K562 (cell line): Measurements from ENCODE around the gene HAO2. TPM values are rescaled to one million over a fixed set of nuclear protein-coding genes. Genes with fewer than 3 reads are reported as not detected.

Experiments used
- ATAC-seq: fragments of 200-7000 bp; cut with Tn5 transposase; 3 replicates; pipeline ENCODE4 v1.9.1; 2020; ENCODE audit warnings: moderate library complexity
- BruUV-seq: library from RNA; stranded (reverse); fragments of 400-500 nt; replicated peaks from 2 replicates; lab custom pipeline; 2021; lab: Mats Ljungman, UMichigan
- CTCF ChIA-PET: fragments of 300-600 bp; formaldehyde crosslinking; extraction: SDS; loops from one replicate; lab custom pipeline; 2021; ENCODE audit warnings: low intra/inter-chr PET ratio; lab: Yijun Ruan, JAX
- POLR2A ChIA-PET: fragments of 300-600, 350-650 bp; sonication (Branson Sonifier 250); formaldehyde crosslinking; extraction: SDS; loops from one replicate; lab custom pipeline; 2021; ENCODE audit warnings: antibody characterized with exemption, inconsistent platforms; lab: Yijun Ruan, JAX
- DNase-seq, 4 experiments: peaks; one replicate each; pipeline versions ENCODE4 v3.0.0 to v3.0.0-alpha.2; 2011 to 2018; ENCODE audit warnings: low spot score in 3 of 4, mixed read lengths in 3 of 4; ENCODE audit errors: extremely low read depth in 1 of 4
- FAIRE-seq: peaks from 2 replicates; lab custom pipeline; 2011; peaks lifted over from hg19 to GRCh38; lab: Jason Lieb, UNC
- H2AFZ ChIP-seq: 2 replicates; pipeline ENCODE4 v1.6.0; 2011; ENCODE audit warnings: low read depth, low read length, control low read depth, inconsistent platforms
- H3K27ac ChIP-seq: fragments of 200-600 bp; 3 replicates; pipeline ENCODE4 v1.8.0; 2011; ENCODE audit warnings: low read depth, mild to moderate bottlenecking, control low read depth, inconsistent platforms, low read length, moderate library complexity, mixed read lengths; ENCODE audit errors: extremely low read depth
- H3K27me3 ChIP-seq, 2 experiments: fragments of 300-600 bp in 1 of 2; 2 replicates in 1 of 2; 3 replicates in 1 of 2; pipeline versions ENCODE4 v1.6.0 to v1.8.0; 2011; ENCODE audit warnings: inconsistent platforms in 2 of 2, low read length in 2 of 2, mild to moderate bottlenecking in 1 of 2, mixed read lengths in 1 of 2, moderate library complexity in 1 of 2; ENCODE audit not compliant: control insufficient read depth in 2 of 2, insufficient read depth in 2 of 2
- H3K36me3 ChIP-seq: fragments of 300-600 bp; 3 replicates; pipeline ENCODE4 v1.8.0; 2011; ENCODE audit warnings: mild to moderate bottlenecking, low read length, inconsistent platforms; ENCODE audit not compliant: control insufficient read depth, insufficient read depth
- H3K4me1 ChIP-seq, 2 experiments: fragments of 200-600 bp in 1 of 2; replicated peaks in 1 of 2; 2 replicates in 1 of 2; 3 replicates in 1 of 2; pipeline versions ENCODE4 v1.5.1 to v1.8.0; 2011; ENCODE audit warnings: inconsistent platforms in 2 of 2, low read length in 2 of 2, mild to moderate bottlenecking in 1 of 2, mixed read lengths in 1 of 2, moderate library complexity in 1 of 2; ENCODE audit not compliant: control insufficient read depth in 2 of 2, insufficient read depth in 2 of 2
- H3K4me2 ChIP-seq: 2 replicates; pipeline ENCODE4 v1.6.1; 2011; ENCODE audit warnings: low read length, control low read depth, inconsistent platforms, mixed read lengths; ENCODE audit not compliant: insufficient read depth
- H3K4me3 ChIP-seq: fragments of 200-600 bp; sonication (generic), shearing (Covaris generic); 2 replicates; pipeline ENCODE4 v1.5.1; 2016; ENCODE audit warnings: control low read depth, inconsistent platforms
- H3K79me2 ChIP-seq: fragments of 200-600 bp; 3 replicates; pipeline ENCODE4 v1.8.0; 2011; ENCODE audit warnings: low read length, inconsistent platforms; ENCODE audit not compliant: control insufficient read depth, insufficient read depth
- H3K9ac ChIP-seq, 2 experiments: 2 replicates each; pipeline versions ENCODE4 v1.6.0 to v1.6.1; 2011; ENCODE audit warnings: low read depth in 2 of 2, low read length in 2 of 2, control low read depth in 1 of 2, inconsistent platforms in 1 of 2, mild to moderate bottlenecking in 1 of 2, mixed read lengths in 1 of 2; ENCODE audit not compliant: insufficient read depth in 1 of 2
- H3K9me1 ChIP-seq: one replicate; pipeline ENCODE4 v1.6.0; 2011; ENCODE audit warnings: inconsistent platforms, mild to moderate bottlenecking, low read length, moderate library complexity; ENCODE audit not compliant: control insufficient read depth, insufficient read depth
- H3K9me3 ChIP-seq: replicated peaks from 2 replicates; pipeline ENCODE4 v1.5.1; 2011; ENCODE audit warnings: low read depth, low read length, inconsistent platforms; ENCODE audit not compliant: control insufficient read depth, insufficient read depth
- H4K20me1 ChIP-seq: replicated peaks from 2 replicates; pipeline ENCODE4 v1.6.1; 2011; ENCODE audit warnings: low read length, inconsistent platforms, mixed read lengths; ENCODE audit not compliant: control insufficient read depth, insufficient read depth
- ATF1 ChIP-seq, 2 experiments: fragments of 450-650 bp in 1 of 2; IDR thresholded peaks; 2 replicates each; pipeline ENCODE4 v1.6.1; 2016; ENCODE audit warnings: missing compliant biosample characterization in 1 of 2, missing genetic modification characterization in 1 of 2
- ATF7 ChIP-seq: fragments of 450-650 bp; IDR thresholded peaks from 2 replicates; pipeline ENCODE4 v1.7.1; 2014; ENCODE audit warnings: mild to moderate bottlenecking, moderate library complexity
- CHD4 ChIP-seq: fragments of 200-600 bp; sonication (generic); IDR thresholded peaks from 3 replicates; pipeline ENCODE4 v1.6.1; 2012; ENCODE audit warnings: low read depth, mild to moderate bottlenecking, mixed read lengths, low read length, inconsistent platforms; ENCODE audit not compliant: insufficient read depth, insufficient replicate concordance, poor library complexity, severe bottlenecking
- GABPB1 ChIP-seq: sonication (generic); formaldehyde crosslinking; IDR thresholded peaks from 2 replicates; pipeline ENCODE4 v1.8.0; 2022; ENCODE audit warnings: mild to moderate bottlenecking, missing genetic modification reagents
- HMGXB4 ChIP-seq: sonication (generic); formaldehyde crosslinking; IDR thresholded peaks from 2 replicates; pipeline ENCODE4 v1.8.1; 2023; ENCODE audit warnings: mild to moderate bottlenecking, missing genetic modification reagents
- KAT8 ChIP-seq: fragments of 450-650 bp; IDR thresholded peaks from 2 replicates; pipeline ENCODE4 v1.6.1; 2016; ENCODE audit warnings: low read depth, mild to moderate bottlenecking
- MAFG ChIP-seq: fragments of 450-650 bp; conservative IDR thresholded peaks from 2 replicates; pipeline ENCODE4 v1.6.1; 2016; ENCODE audit warnings: missing genetic modification characterization, missing compliant biosample characterization
- NR3C1 ChIP-seq: sonication (generic); formaldehyde crosslinking; IDR thresholded peaks from 2 replicates; pipeline ENCODE4 v1.8.1; 2022; ENCODE audit warnings: missing genetic modification reagents
- RBM39 ChIP-seq: fragments of 200-400 bp; formaldehyde crosslinking; optimal IDR thresholded peaks from 2 replicates; pipeline ENCODE3; 2018; ENCODE audit warnings: low read depth, low read length
- RERE ChIP-seq: sonication (generic); formaldehyde crosslinking; IDR thresholded peaks from 2 replicates; pipeline ENCODE4 v1.8.0; 2023; ENCODE audit warnings: missing genetic modification reagents, mild to moderate bottlenecking, borderline replicate concordance
- SAP30 ChIP-seq: fragments of 200-600 bp; sonication (generic); IDR thresholded peaks from 2 replicates; pipeline ENCODE4 v1.6.1; 2012; ENCODE audit warnings: borderline replicate concordance, low read depth, mild to moderate bottlenecking, moderate library complexity, low read length, control low read depth, inconsistent platforms; ENCODE audit not compliant: insufficient read depth, poor library complexity, severe bottlenecking
- THRA ChIP-seq: fragments of 450-650 bp; IDR thresholded peaks from 2 replicates; pipeline ENCODE4 v1.6.1; 2017; ENCODE audit warnings: mild to moderate bottlenecking, moderate library complexity
- WGBS: fragments of 100-300 bp; shearing (Covaris generic); methylation state at CpG from one replicate; pipeline ENCODE4 v1.1.6; 2016; ENCODE audit warnings: low coverage, mixed read lengths; ENCODE audit not compliant: insufficient coverage; ENCODE audit errors: missing lambda C conversion rate; 5-methylcytosine and 5-hydroxymethylcytosine counted together
- in situ Hi-C: fragments of 300-500 bp; cut with MboI; formaldehyde crosslinking; loops from 4 replicates; pipeline ENCODE4 v1.15.0; 2018; ENCODE audit warnings: inconsistent platforms, mixed read lengths
- intact Hi-C: fragments of 100-400 bp; cut with micrococcal nuclease; formaldehyde crosslinking; loops from 2 replicates; pipeline ENCODE4 v1.14.2; 2022
- polyA plus RNA-seq, 8 experiments: library from polyadenylated mRNA; depleted of rRNA in 4 of 8; stranded (reverse) in 5 of 8; unstranded in 3 of 8; fragments of >200 nt; fragmentation: Nextera tagmentation in 2 of 8; fragmentation: Illumina TruSeq in 1 of 8; extraction: Ambion mirVana in 2 of 8; extraction: Trizol in 1 of 8; gene quantifications; 2 replicates each; pipeline versions ENCODE4 v1.2.1 to v1.2.3, GENCODE V29; 2011 to 2014; ENCODE audit warnings: inconsistent platforms in 1 of 8, missing spikeins in 1 of 8
- total RNA-seq, 7 experiments: library from RNA; depleted of rRNA in 6 of 7; stranded (reverse); fragments of >200 nt in 6 of 7; fragmentation: Illumina TruSeq in 2 of 7; extraction: Trizol in 2 of 7; gene quantifications; 2 replicates each; pipeline versions ENCODE4 v1.2.1 to v1.2.3, GENCODE V29; 2011 to 2021; ENCODE audit warnings: low replicate concordance in 1 of 7

Gene HAO2
- total and polyA plus RNA-seq, 9 of the 15 experiments (the other 6 are each of a cell fraction or from before 2014, with no cell fraction given), result not detected

- CTCF ChIA-PET, result no interaction called here
- no peak overlapping the region for H2AFZ ChIP-seq
Observed at GRCh38 chr1:119347858-119348257, 20.7 kb upstream of the HAO2 start.

More at GRCh38 chr1:119347858-119348257, 20.7 kb upstream of the HAO2 start:
- DNase-seq (no peak), FAIRE-seq (no peak)
- 0% methylated on average over 1 of the region's 1 CpG for WGBS
- Histone ChIP-seq H4K20me1 (no peaks in the 10 kb centered on the region), H3K79me2 (no peaks in the 10 kb centered on the region), H3K27ac (no peak overlapping the region), H3K9me3 (no peaks in the 10 kb centered on the region)
- in situ Hi-C loops, result no loop called here
- TF ChIP-seq MAFG (tag), result no peak
- no peak for TF ChIP-seq THRA
- TF ChIP-seq GABPB1 (CRISPR knock-in tag), result no peak
- TF ChIP-seq ATF1 (CRISPR knock-in tag; IDR thresholded peaks at IDR 0.05), result no peak
- no peak for TF ChIP-seq ATF1 (tag; IDR thresholded peaks at IDR 0.05)
- no peak for TF ChIP-seq ATF7
- no peak for TF ChIP-seq CHD4
- TF ChIP-seq RBM39, result no peak
- TF ChIP-seq RERE (CRISPR knock-in tag), result no peak
- TF ChIP-seq NR3C1 (CRISPR knock-in tag), result no peak
- TF ChIP-seq HMGXB4 (CRISPR knock-in tag), result no peak
- TF ChIP-seq KAT8, result no peak
- TF ChIP-seq SAP30, result no peak
- TF ChIP-seq, all 486 proteins: peak for 0
- Histone ChIP-seq H3K4me2 (no peak overlapping the region), H3K4me3 (no peak overlapping the region), H3K27me3 (no peaks in the 10 kb centered on the region), H3K36me3 (no peaks in the 10 kb centered on the region), H3K4me1 (no peaks in the 10 kb centered on the region), H3K9me1 (no peaks in the 10 kb centered on the region), H3K9ac (no peak overlapping the region)
- no TSS peak for BruUV-seq
- POLR2A ChIA-PET, result interaction anchor here (1.2 to 1.4 kb wide), 2 partner anchors 10 to 20 kb away, joined by 3 to 4 read pairs; no protein-coding TSS in a partner anchor
- intact Hi-C loops, result no loop called here
- ATAC-seq, result no peak
